Cortex of kidney (tissue), 1 donor: ENCODE data around the gene VSTM2L.

Source experiments
- DNase-seq: peaks from one replicate; lab custom pipeline; 2025; lab: John Stamatoyannopoulos, UW

The VSTM2L gene

DNA sequence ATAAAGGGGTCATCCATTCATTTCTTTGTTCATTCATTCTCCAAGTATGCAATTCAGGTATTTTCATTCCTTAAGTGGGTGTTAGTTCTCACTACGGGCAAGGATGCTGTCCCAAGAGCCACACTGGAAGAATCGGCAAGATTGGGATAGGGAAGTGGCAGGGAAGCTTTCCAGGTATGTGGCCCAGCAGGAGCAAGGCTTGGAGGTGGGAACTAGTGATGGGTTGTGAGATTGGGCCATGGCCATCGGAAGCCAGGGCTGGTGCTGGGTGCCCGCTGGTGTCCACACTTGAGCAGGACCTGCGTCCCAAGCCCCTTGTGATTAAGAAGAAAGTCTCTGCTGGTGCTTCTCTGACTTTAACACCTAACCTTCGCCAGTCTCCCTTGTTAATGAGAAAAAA, 15.1 kb downstream of the VSTM2L start:
- no peak for DNase-seq

DNA sequence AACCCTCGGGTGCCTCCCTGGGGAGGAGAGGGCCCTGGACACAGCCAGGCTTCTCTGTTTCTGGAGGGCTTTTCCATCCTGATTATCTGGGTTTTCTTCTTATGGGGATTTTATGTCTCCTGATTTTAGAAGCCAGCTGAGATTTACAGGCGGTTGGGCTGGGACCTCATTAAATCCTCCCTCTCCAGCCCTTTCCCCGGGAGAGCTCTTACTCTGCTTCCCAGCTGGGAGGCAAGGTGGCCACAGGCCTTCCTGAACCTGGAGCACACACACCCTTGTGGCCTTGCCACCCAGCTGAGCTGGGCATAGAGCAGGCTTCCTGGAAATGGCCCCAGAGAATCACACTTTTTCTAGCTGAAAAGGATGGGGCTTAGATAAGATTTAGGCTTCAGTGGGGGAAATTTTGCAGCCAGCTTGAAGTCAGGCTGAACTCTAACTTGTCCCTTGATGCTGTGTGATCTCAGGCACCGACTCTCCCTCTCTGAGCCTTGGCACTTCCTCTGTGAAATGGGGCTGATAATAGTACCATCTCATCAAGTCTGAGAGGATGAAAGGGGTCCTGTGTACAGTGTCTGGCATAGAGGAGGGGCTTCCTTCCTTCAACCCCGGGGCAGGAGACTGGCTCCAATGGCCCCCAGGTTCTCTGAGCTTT, 16.6 kb downstream of the VSTM2L start:
- no peak for DNase-seq

DNA sequence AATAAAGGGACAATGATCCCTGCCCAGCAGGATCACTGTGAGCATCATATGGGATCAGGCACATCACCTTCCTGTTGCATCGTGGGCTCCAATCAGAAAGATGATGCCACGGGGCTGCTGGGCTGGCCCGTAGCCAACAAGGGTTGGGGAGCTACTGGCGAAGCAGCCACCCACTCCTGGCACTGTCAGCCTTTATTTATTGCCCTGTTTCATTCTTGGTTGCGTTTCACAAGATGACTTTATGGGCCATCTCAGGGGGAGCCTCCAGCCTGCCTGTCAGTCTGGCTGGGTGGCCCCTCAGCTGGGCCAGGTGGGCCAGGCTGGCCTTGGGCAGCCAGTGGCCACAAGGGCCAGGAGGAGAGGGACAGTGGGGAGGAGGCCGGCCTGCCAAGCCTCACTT, 17.3 kb downstream of the VSTM2L start:
- DNase-seq: no peak

DNA sequence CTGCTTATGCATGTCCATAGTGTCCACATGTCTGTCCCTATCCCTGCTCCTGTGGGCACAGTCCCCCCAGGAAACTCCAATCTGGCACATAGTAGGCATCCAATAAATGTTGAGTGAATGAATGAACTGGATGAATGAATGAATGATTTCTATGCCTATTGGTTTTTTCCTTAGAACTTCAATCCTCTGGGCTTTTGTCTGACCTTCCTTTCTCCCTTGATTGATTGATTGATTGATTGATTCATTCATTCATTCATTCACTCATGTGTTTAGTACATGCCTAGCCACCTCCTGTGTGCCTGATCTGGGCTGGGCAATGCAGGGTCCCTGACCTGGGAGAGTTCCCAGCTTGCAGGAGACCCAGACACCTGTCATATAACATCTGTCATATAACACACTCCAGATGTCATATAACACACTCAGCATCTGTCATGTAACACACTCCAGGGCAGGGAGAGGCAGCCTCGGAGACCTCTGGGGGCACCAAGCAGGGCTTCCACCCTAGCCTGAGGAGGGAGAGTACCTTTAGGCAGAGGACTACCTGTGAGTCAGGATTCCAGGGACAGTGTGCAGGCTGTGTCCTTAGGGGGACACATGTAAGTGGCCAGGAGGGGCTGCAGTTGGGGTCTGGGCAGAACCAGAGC, 17.9 kb downstream of the VSTM2L start:
- no peak for DNase-seq

DNA sequence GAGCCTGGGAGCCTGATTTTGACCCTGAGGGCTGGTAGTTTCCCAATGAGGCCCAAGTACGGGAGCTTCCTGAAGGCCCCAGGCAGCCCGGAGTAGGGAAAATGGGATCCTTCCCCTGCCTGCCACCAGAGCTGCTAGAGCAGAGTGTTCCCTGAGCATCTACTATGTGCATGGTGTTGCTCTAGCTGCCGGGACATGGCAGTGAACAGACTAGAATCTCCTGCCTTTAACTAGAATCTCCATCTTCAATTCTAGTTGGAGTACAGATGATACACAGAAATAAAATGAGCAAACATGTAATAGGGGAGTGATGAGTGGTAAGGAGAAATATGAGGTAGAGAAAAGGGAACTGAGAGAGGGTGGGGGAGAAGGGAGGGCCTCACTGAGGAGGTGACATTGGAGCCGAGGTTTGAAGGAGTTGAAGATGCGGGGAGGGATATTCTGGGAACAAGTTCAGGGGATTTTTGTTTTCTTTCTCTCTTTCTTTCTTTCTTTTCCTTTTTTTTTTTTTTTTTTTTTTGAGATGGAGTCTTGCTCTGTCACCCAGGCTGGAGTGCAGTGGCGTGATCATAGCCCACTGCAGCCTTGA, 18.5 kb downstream of the VSTM2L start:
- DNase-seq: no peak

DNA sequence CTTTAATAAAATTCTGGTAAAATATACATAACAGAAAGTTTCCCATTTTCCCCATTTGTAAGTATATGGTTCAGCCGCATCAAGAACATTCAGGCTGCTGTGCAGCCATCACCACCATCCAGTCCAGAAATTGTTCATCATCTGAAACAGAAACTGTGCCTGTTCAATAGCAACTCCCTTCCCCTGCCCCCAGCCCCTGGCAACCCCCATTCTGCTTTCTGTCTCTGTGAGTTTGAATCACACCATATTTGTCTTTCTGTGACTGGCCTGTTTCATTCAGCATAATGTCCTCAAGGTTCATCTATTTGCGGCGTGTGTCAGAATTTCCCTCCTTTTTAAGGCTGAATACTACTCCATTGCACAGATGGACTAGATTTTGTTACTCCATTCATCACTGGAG, 19.1 kb downstream of the VSTM2L start:
- DNase-seq: no peak

DNA sequence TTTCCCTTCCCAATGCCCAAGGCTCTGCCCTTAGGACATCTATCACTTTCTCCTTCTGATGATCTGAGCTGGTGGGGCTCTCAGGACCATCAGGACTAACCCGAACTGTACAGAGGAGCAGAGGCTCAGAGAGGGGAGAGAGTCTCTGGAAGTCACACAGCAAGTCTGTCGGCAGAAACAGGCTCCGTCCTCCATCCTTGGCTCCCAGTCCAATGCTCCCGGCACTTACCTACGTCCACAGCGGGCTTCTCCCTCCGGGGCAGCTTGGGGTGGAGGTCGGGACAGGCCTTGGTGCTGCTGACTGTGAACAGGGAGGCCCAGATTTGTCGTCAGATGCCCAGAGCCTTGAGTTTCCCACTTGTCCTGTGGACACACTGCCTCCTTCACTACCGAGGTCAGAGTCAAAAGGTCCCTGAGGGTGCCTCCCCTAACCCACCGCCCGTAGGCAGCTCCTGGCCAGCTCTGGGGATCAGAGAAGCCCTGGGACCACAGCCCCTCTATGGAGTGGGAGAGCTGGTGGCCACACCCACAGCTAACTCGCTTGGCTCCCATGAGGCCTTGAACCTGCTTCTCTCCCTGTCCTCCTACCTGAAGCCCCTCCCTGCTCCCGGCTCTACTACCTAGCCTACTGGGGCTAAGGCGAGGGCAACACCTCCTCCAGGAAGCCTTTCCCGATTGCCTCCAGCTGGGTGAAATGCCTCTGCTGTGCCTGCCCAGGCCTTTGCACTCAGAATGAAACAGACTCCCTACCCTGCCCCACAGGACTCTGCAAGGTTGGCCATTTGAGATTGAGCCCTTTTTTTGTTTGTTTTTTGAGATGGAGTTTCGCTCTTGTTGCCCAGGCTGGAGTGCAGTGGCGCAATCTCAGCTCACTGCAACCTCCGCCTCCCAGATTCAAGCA, 22.6 kb downstream of the VSTM2L start:
- DNase-seq: no peak

DNA sequence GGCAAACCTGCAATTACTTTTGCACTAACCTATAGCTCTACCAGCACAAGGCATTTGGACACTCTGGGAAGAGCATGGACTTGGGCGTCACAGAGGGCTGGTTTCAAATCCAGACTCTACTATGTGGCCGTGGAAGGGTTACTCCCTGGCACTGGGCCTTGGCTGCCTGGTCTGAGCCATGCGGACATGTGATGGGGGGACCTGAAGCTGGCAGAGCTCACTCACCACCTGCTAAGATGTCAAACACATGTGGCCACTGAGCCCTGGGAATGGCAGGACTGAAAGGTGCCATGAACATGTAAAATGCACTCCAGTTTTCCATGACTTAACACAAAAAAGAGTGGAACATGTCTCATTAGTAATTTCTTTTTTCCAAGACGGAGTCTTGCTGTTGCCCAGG, 23.7 kb downstream of the VSTM2L start:
- DNase-seq: no peak

DNA sequence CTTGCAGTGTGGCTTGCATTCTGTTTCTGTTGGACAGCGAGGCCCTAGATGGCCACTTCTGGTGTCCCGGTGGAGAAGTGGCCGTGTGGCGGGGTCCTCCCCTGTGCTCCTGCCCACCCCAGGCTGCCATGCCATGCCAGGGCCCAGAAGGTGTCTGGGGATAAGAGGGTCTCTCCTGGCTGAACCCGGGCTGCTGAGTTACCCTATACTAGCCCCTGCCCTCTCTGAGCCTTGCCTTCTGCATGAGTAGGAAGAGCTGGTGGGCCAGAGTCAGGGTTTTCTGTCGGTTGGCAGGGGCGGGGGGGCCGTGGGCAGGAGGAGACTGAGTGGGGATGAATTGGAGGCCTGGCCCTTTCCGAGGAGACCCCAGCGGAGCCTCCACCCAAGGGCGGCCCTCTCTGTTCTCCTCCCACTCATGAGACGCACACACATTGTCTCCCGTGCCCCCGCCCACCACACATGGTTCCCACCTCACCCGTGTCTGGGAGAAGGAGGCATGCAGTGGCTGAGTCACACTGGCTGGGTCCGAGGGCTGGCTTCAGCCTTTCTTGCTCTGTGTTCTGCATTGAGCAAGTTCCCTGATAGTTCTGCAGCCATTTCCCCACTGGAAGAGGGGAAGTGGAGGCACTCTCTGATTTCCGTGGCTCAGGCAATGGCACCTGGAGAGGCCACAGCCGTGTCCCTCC, 24.6 kb downstream of the VSTM2L start:
- DNase-seq: no peak

DNA sequence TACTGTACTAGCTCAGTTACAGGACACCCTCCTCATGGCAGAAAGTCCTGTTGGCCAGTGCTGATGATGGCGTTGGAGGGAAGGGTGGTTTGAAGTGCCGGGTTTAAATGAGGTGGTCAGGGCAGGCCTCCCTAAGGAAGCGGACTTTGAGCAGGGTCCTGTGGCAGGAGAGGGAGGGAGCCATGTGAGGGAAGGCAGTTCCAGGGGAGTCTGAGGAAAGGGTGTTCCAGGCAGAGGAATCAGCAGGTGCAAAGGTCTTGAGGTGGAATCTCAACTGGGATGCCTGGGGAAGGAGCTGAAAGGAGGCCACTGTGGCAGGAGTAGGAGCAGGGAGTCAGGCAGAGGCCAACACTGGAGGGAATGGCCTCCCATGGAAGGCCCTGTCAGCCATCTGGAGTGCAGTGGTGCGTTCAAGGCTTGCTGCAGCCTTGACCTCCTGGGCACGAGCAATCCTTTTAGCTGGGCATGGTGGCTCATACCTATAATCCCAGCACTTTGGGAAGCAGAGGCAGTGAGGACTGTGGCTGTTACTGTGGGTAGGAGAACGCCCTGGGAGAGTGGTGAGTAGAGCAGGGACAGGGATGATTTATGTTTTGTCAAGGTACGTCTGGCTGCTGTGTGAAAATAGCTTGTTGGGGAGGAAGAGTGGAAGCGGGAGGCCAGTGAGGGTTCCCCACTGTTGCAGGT, 26.2 kb downstream of the VSTM2L start:
- DNase-seq: no peak

DNA sequence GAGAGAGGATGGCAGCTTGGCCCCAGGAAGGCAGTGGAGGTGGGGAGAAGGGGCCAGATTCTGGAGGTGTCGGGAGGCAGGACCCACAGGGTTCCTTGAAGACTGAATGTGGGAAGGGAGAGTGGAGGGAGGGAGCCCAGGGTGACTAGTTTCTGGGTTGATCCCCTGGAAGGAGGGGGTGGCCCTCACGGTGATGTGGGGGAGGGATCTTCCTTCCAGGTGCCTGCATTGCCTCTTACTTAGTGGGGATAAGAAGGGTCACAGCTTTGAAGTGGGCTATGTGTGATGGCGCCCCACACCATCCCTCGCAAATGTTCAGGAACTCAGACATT, 26.7 kb downstream of the VSTM2L start:
- DNase-seq: no peak

DNA sequence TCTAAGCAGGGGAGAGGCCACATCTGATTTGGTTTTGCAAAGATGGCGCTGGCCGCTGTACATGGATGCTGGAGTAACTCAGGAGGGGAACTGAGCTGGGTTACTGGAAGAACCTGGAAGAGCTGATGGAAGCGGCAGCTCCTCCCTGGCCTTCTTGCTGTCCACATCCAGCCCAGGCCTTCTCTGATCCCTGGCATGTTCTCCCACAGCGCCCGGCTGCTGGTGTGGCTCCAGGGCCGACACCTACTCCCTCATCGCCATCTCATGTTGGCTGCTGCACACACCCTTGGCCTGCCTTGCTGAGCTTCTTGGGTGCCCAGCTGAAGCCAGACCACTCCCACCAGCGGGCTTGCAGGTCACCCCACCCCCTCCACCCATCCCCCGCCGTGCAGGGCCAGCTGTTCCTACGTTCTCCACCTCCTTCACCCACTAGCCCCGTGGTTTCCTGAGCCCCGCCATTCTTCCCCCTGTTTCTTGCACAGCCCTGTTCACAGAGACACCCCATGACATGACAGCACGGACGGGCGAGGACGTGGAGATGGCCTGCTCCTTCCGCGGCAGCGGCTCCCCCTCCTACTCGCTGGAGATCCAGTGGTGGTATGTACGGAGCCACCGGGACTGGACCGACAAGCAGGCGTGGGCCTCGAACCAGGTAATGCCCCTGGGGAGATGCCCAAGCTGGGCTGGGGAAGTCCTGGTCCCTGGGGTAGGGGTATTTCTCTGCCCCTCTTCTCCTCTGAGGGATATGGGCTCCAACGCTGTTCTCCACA, 28.4 kb downstream of the VSTM2L start:
- no peak for DNase-seq

DNA sequence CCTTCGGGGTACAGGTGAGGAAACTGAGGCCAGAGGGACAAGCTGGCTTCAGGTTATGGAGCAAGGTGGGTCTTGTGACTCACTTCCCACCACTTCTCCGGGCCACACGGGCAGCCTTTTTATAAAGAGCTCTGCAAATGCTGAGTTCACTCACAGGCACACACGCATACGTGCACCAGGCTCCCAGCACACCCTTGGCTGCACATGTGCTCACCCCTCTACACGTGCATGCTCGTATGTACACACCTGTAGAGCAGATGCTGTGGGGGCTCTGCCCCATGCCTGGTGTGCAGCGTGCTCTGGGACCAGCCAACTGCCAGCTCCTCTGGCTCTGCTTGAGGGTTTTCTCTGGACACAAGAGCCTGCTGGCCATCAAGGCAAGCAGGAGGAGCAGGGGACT, 29.1 kb downstream of the VSTM2L start:
- no peak for DNase-seq

DNA sequence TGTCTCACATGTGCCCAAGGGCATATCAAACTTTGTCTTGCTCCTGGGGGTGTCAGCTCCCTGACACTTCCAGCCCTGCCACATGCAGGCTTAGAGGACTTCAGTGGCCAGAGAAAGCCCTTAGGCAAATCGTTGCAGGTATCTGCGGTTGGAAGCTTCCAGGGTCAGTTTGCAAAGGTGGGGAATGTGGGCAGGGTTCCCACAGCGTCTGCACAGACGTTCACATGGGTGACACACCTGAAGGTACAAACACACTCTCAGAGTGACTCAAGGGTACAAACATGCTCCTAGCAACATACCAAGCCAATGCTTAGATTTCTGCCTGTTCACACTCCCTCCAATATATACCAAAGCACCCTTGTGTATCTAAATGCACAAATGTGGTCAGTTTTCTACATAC, 30.0 kb downstream of the VSTM2L start:
- no peak for DNase-seq

DNA sequence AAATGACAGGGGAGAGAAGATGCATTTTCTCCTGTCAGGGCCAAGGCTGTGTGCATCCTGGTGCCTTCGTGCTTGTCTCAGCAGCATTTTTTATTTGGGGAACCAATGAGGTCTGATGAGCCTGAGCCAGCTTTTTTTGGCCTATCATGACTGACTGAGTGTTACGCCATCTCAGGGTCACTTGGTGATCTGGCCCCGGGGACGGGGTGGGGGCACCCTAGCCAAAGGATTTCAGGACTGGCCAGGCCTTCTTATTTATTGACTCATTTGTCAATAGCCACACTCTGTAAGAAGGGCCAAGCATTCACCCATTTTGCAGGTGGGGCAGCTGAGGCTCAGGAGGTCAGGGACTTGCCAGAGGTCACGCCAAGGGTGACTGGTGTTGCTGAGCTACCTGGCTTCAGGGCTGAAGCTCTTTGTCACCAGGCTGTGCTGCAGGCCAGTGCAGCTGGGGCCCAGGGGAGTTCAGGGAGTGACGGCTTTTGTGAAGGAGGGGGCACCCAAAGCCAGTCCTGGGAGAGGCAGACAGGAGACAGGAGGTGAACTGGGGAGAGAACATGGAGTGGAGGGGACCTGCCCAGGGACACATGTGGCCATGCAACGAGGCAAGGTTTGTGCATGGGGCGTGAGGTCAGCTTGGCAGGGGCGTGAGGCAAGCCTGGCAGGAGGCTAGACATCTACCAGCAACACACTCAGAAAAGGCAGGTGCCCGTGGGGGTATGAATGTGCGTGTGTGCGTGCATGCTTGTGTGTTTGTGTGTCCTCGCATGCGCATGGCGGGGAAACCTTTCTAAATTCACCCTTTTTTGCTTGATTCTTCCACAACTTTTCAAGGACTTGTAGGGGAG, 31.1 kb downstream of the VSTM2L start:
- no peak for DNase-seq

DNA sequence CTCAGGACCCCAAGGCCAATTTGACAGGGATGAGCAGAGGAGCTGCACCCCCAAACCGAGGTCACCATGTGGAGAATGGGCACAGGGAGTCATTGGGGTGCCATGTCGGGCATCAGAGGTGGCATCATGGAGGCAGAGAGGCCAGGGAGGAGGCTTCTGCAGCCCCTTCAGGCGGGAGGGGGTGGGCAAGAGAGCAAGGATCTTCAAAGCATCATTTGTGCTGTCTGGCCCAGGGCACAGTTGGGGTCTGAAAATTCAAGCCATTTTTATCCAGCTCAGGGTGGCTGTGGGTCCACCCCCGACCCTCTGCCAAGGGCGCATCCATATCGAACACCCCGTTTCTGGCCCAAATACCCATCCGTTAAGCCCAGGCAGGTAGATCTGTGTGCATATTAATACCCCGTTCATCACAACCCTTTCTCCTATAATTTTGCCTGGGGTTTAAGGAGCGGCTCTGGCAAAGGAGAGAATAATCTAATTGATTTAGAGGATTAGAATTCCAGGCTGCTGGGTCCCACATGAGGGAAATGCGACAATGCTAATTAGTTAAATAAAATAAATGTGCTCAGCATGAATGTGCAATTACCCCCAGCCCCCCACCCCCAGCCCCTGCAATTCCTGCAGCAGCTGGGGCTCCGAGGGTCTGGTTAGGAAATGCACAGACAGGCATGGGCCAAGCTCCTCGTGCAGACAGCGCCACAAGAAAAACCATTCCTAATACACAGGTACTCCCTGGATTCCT, 31.9 kb downstream of the VSTM2L start:
- DNase-seq: no peak

DNA sequence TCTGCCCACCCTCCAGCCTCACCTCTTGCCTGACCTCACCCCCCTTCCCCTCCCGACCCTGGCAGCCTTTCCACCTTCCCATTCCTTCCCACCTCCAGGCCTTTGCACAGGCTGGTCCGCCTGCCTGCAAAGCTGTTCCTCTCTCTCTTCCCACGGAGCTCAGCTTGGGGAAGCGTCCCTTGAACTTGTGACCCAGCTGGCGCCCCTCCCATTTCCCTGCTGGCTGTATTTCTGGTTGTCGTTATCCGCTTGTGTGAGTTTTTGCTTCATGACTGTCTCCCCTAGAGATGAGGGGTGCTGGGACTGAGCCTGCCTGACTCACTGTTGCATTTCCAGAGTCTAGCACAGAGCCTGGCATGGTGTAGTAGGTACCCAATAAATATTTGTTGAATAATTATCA, 32.5 kb downstream of the VSTM2L start:
- no peak for DNase-seq

DNA sequence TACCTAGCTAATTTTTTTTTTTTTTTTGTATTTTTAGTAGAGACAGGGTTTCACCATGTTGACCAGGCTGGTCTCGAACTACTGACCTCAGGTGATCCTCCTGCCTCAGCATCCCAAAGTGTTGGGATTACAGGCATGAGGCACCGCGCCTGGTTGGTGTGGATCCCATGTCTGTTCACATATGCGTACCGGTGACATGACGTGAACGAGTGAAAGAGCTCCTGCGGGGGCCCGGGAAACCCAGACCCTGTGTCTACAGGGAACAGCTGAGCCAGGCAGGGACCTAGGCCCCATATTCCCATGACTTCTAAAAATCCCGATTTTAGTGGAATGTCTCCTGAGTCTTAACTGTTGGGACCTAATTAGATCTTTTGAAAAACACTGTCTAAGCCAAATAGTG, 33.1 kb downstream of the VSTM2L start:
- DNase-seq: no peak

DNA sequence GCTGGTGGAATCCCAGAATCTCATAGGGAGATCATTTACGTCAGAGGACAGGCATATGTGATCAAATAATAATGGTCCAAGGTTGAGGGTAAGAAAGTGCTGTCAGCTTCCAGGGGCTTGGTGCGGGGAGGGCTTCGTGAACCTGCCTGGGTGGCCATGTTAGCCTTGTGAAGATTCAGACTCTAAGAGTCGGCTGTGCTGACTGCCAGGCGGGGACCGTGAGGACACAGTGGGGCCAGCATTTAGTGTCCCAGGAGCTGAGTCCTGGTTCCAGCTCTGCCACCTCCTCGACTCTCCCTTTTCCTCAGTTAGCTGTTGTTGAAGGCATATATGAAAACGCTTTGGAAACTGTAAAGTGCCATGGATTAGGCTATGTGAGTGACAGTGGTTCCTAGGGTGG, 33.5 kb downstream of the VSTM2L start:
- no peak for DNase-seq
